ACC112 (cell line): ENCODE data around the gene COA1.
"Not testable (repeated sequence)": the region's sequence is repeated elsewhere in the genome, so short reads cannot be mapped to it uniquely, and the experiment has no call there.

Experiments
- H2AFZ ChIP-seq: fragments of 200-600 bp; sonication (generic); one replicate; pipeline ENCODE4 v1.6.0; 2017; ENCODE audit warnings: antibody characterized with exemption, low read length; ENCODE audit not compliant: unreplicated experiment
- H3K27ac ChIP-seq: fragments of 200-600 bp; sonication (generic); 2 replicates; pipeline ENCODE4 v1.5.1; 2014; ENCODE audit warnings: low read depth, mild to moderate bottlenecking, antibody characterized with exemption, low read length, moderate library complexity
- H3K27me3 ChIP-seq: fragments of 200-600 bp; sonication (generic); 2 replicates; pipeline ENCODE4 v1.6.1; 2014; ENCODE audit warnings: mild to moderate bottlenecking, antibody characterized with exemption, low read length, moderate library complexity, mixed read lengths; ENCODE audit not compliant: insufficient read depth
- H3K36me3 ChIP-seq: fragments of 200-600 bp; sonication (generic); 2 replicates; pipeline ENCODE4 v1.6.1; 2016; ENCODE audit warnings: mild to moderate bottlenecking, antibody characterized with exemption, low read length, moderate library complexity, mixed read lengths; ENCODE audit not compliant: insufficient read depth
- H3K4me1 ChIP-seq: fragments of 200-600 bp; sonication (generic); one replicate; pipeline ENCODE4 v1.6.1; 2016; ENCODE audit warnings: low read length, mixed read lengths; ENCODE audit not compliant: insufficient read depth, unreplicated experiment, control insufficient read depth
- H3K4me3 ChIP-seq: fragments of 200-600 bp; sonication (generic); 2 replicates; pipeline ENCODE4 v1.5.1; 2014; ENCODE audit warnings: mild to moderate bottlenecking, low read depth, low read length
- H3K79me2 ChIP-seq: fragments of 200-600 bp; sonication (generic); one replicate; pipeline ENCODE4 v1.6.0; 2016; ENCODE audit warnings: low read length; ENCODE audit not compliant: control insufficient read depth, unreplicated experiment, insufficient read depth

The COA1 gene, protein sequence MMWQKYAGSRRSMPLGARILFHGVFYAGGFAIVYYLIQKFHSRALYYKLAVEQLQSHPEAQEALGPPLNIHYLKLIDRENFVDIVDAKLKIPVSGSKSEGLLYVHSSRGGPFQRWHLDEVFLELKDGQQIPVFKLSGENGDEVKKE

DNA sequence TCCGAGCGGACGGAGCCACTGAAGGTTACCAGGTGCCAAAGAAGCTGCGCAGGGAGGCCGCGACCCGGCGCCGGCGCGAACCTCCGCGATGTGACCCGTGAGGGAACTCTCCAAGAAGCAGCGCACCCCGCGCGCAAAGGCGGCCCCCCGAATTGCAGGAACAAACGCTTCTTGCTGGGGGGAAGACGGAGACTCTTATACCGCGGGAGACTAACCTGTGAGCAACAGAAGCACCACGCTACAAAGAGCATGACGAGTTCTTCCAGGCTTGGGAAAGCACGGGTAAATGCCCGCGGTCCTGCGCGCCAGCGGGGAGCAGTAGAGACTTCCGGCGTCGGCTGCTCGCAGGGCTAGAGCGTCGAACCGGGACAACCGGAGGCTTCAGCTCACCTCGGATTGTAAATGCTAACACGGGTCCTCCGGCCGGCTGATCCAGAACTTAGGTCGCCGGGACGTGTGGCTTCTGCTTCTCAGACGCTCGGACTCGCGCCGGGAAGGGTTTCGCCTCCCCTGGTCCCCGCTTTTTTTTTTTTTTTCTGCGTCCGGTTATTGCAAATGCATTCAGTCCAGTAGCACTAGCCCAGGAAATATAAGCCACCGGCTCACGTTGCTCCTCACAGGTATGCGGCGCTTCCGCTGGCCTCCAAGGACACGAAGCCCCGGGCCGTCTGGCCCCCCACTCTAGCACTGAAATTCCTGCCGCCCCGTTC lies at the start of gene COA1:
COA1 (minus strand) TSS at position 310 of the 710 bp plus-strand sequence. CDS start 80,909 bp downstream, outside the sequence.
- H3K27me3 ChIP-seq, result no peaks in the 10 kb centered on the region
- H3K27ac ChIP-seq, result peak within 1 kb of the TSS; percentile 33; the same call in 1 of the 2 replicates
- H3K79me2 ChIP-seq, result peaks cover 42% of the 10 kb centered on the region
- no peaks in the 10 kb centered on the region; the same call in 1 of the 2 replicates for H3K36me3 ChIP-seq
- peaks cover 22% of the 10 kb centered on the region for H3K4me1 ChIP-seq
- peak within 1 kb of the TSS; percentile 99 for H3K4me3 ChIP-seq
- peak within 1 kb of the TSS; percentile 100 for H2AFZ ChIP-seq

DNA sequence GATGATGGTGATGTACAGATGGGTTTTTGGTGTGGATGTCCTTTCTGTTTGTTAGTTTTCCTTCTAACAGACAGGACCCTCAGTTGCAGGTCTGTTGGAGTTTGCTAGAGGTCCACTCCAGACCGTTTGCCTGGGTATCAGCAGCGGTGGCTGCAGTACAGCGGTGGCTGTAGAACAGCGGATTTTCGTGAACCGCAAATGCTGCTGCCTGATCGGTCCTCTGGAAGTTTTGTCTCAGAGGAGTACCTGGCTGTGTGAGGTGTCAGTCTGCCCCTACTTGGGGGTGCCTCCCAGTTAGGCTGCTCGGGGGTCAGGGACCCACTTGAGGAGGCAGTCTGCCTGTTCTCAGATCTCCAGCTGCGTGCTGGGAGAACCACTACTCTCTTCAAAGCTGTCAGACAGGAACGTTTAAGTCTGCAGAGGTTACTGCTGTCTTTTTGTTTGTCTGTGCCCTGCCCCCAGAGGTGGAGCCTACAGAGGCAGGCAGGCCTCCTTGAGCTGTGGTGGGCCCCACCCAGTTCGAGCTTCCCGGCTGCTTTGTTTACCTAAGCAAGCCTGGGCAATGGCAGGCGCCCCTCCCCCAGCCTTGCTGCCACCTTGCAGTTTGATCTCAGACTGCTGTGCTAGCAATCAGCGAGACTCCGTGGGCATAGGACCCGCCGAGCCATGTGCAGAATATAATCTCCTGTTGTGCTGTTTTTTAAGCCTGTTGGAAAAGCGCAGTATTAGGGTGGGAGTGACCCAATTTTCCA lies 49.1 kb upstream of the COA1 start:
- not testable (repeated sequence) for H3K79me2 ChIP-seq, H3K36me3 ChIP-seq, H3K4me3 ChIP-seq, H3K27ac ChIP-seq, H2AFZ ChIP-seq, H3K27me3 ChIP-seq
- peaks cover 13% of the 10 kb centered on the region for H3K4me1 ChIP-seq

DNA sequence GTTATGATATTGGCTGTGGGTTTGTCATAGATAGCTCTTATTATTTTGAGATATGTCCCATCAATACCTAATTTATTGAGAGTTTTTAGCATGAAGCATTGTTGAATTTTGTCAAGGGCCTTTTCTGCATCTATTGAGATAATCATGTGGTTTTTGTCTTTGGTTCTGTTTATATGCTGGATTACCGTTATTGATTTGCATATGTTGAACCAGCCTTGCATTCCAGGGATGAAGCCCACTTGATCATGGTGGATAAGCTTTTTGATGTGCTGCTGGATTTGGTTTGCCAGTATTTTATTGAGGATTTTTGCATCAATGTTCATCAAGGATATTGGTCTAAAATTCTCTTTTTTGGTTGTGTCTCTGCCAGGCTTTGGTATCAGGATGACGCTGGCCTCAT lies 45.9 kb upstream of the COA1 start:
- H3K4me1 ChIP-seq, H3K4me3 ChIP-seq, H3K27me3 ChIP-seq, H3K36me3 ChIP-seq, H3K27ac ChIP-seq, H2AFZ ChIP-seq, H3K79me2 ChIP-seq: not testable (repeated sequence)

DNA sequence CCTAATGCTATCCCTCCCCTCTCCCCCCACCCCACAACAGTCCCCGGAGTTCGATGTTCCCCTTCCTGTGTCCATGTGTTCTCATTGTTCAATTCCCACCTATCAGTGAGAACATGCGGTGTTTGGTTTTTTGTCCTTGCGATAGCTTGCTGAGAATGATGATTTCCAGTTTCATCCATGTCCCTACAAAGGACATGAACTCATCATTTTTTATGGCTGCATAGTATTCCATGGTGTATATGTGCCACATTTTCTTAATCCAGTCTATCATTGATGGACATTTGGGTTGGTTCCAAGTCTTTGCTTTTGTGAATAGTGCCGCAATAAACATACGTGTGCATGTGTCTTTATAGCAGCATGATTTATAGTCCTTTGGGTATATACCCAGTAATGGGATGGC lies 43.9 kb upstream of the COA1 start:
- H3K27ac ChIP-seq, H3K79me2 ChIP-seq, H2AFZ ChIP-seq, H3K27me3 ChIP-seq, H3K4me1 ChIP-seq, H3K4me3 ChIP-seq, H3K36me3 ChIP-seq: not testable (repeated sequence)

DNA sequence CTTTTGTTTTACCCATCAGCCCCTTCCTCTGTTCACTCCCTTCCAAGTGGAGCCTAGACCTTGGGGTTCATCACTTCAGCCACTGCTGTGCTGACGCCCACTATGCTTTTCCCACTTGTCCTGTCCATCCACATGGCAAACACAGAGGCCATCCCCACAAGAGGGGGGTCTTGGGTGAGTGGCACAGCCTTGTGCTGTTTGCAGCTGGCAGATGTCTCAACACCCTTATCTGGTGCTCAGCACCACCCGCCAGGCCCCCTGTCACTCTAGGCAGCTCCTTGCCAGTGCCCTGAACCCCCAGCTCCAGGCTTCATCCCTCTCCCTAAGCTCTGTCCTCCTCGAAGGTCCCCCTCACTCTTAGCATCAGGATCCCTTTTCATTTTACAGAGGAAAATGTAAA lies 42.2 kb upstream of the COA1 start:
- peaks cover 9% of the 10 kb centered on the region for H3K79me2 ChIP-seq
- H3K27me3 ChIP-seq, result no peaks in the 10 kb centered on the region
- no peak overlapping the region for H3K4me3 ChIP-seq
- H3K4me1 ChIP-seq, result no peaks in the 10 kb centered on the region
- no peak overlapping the region for H2AFZ ChIP-seq
- 0 out of 2 replicates have a peak, but pooled peaks cover 2% of the 10 kb centered on the region for H3K36me3 ChIP-seq
- H3K27ac ChIP-seq, result no peak overlapping the region

DNA sequence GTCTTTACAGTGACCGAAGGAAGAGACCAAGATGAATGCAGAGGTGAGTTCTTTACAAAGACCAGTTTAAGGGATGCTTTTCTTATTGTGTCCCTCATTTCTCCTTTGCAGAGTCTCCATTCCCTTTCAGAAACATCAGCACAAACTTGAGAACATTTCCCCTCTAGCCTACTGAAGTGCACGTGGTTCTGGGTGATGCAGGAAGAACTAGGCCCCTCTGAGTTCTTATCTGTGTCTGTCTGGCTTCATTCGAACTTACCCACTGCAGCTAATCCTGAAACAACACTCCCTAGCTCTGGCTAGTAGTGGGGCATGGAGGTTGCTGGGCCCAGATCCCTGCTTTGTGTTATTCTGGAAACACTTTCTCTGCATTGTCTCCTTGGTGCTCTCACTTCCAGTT lies 41.8 kb upstream of the COA1 start:
- Histone ChIP-seq H3K27me3 (no peaks in the 10 kb centered on the region), H3K27ac (no peak overlapping the region), H2AFZ (no peak overlapping the region), H3K36me3 (0 out of 2 replicates have a peak, but pooled peaks cover 2% of the 10 kb centered on the region), H3K4me3 (no peak overlapping the region), H3K4me1 (no peaks in the 10 kb centered on the region), H3K79me2 (peaks cover 9% of the 10 kb centered on the region)

DNA sequence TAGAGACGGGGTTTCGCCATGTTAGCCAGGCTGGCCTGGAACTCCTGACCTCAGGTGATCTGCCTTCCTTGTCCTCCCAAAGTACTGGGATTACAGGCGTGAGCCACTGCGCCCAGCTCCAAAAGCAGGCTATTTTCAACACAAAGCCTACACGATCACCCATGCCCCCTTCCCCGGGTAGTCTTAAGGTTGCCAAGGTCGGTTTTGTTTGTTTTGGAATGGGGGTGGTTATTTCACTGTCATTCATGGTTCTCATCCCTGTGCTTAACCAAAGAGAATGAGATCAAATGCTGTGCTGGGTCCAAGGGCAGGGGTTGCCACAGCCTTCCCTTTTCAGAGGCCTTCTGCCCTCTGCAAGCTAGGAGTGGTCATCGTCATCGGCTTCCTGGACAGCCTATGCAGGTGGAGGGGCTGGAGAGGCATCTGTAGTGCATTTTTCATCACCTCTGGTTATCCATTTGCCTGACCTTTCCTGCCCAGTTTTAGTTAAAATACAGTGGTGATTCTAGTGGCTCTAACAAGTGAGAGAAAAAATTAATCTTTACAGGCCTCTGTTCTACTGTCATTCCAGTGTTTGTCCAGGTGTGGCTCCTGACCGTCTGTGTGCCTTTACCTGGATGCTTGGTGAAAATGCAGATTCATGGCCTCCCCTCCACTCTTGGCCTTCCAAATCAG lies 40.6 kb upstream of the COA1 start:
- no peak overlapping the region for H3K4me3 ChIP-seq

DNA sequence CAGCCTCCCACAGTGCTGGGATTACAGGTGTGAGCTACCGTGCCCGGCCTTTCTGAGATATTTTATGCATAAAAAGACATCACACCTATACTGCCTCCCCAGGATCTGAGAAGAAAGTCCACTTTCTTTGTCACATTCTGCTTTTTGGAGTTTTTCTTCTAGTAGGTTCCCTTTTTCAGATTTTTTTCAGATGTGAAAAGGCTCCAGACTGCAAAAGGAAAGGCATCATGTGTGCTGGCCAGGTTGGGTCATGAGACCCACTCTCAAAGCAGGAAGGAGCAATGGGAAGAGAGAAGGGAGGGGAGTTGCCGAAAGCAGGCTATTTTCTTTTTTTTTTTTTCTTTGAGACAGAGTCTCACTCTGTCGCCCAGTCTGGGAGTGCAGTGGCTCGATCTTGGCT lies 40.0 kb upstream of the COA1 start:
- Histone ChIP-seq H3K27me3 (no peaks in the 10 kb centered on the region), H3K4me1 (peaks cover 13% of the 10 kb centered on the region), H3K36me3 (0 out of 2 replicates have a peak, but pooled peaks cover 2% of the 10 kb centered on the region), H3K4me3 (no peak overlapping the region), H3K79me2 (peaks cover 9% of the 10 kb centered on the region), H3K27ac (no peak overlapping the region), H2AFZ (no peak overlapping the region)

More for the DNA sequence above, 40.6 kb upstream of the COA1 start:
- no peaks in the 10 kb centered on the region for H3K27me3 ChIP-seq
- H2AFZ ChIP-seq, result no peak overlapping the region
- 0 out of 2 replicates have a peak, but pooled peaks cover 2% of the 10 kb centered on the region for H3K36me3 ChIP-seq
- peaks cover 9% of the 10 kb centered on the region for H3K79me2 ChIP-seq
- H3K27ac ChIP-seq, result no peak overlapping the region
- H3K4me1 ChIP-seq, result peaks cover 6% of the 10 kb centered on the region

DNA sequence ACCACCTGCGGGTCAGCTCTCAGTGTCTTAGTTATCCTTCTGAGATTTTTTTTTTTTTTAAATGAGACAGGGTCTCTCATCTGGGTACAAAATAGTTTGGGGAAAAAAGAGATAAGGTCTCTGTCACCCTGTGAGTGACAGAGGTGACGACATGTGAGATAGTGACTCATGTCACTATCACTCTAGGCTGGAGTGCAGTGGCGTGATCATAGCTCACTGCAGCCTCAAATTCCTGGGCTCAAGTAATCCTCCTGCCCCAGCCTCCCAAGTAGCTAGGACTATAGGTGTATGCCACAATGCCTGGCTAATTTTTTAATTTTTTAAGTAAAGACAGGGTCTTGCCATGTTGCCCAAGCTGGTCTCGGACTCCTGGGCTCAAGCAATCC lies 39.6 kb upstream of the COA1 start:
- no peak overlapping the region for H3K27ac ChIP-seq

DNA sequence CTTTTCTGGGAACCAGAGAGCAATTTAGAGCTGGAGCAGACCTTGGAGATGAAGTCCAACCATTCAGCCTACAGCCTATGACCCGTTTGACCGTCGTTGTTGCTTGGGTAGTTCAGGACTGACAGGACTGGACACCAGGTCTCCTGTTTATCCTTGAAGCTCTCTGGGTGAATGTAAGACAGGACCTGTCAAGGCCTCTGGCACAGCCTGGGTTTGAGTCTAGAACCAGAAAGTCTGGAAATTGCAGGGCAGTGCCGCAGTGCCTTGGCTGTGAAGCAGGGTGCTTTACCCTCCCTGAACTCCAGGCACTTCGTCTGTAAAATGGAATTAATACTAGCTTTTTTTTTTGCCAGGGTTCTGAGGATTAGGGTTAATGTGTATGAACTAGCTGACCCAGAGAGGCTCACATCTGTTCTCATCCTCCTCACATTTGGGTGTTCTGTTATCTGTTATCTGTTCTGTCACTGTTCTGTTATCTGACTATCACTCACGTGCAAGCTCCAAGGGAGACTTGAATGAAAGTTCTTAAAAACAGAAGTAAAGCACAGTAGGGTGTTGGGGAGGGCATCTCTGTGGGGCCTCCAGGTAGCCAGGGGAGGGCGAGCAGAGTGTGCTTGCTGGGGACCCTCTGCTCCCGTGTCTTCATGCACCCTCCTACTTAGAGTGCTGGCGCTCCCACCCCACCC lies 39.0 kb upstream of the COA1 start:
- Histone ChIP-seq H3K4me3 (no peak overlapping the region), H3K4me1 (peaks cover 18% of the 10 kb centered on the region), H2AFZ (no peak overlapping the region), H3K27me3 (no peaks in the 10 kb centered on the region), H3K36me3 (0 out of 2 replicates have a peak, but pooled peaks cover 2% of the 10 kb centered on the region), H3K79me2 (peaks cover 13% of the 10 kb centered on the region), H3K27ac (no peak overlapping the region)

More for the DNA sequence above, 39.6 kb upstream of the COA1 start:
- Histone ChIP-seq H3K4me1 (peaks cover 15% of the 10 kb centered on the region), H2AFZ (no peak overlapping the region), H3K27me3 (no peaks in the 10 kb centered on the region), H3K36me3 (0 out of 2 replicates have a peak, but pooled peaks cover 2% of the 10 kb centered on the region), H3K79me2 (peaks cover 9% of the 10 kb centered on the region), H3K4me3 (no peak overlapping the region)
